AG09309 (cell line): ENCODE measurements around the gene OR5L1.

ENCODE experiments used
- DNase-seq: peaks from one replicate; pipeline ENCODE4 v3.0.0-alpha.2; 2010; ENCODE audit warnings: low read depth
- H3K4me3 ChIP-seq: 2 replicates; pipeline ENCODE4 v1.5.1; 2011; ENCODE audit warnings: mild to moderate bottlenecking, low read depth, low read length, moderate library complexity; ENCODE audit not compliant: control insufficient read depth
- TF ChIP-seq, protein P1 (sequence below): IDR thresholded peaks from 2 replicates; pipeline ENCODE4 v1.5.1; 2011; ENCODE audit warnings: mild to moderate bottlenecking, low read depth, low read length, inconsistent platforms; ENCODE audit not compliant: insufficient read depth, control insufficient read depth; ENCODE audit errors: missing control alignments

The OR5L1 gene

GRCh38 chr11:55811067-55811466 lies at the start of gene OR5L1:
Gene OR5L1, plus strand, starts transcription at chr11:55811367. Its CDS starts 100 bp downstream, at chr11:55811467.
- no peak for DNase-seq
- TF ChIP-seq, protein P1, sequence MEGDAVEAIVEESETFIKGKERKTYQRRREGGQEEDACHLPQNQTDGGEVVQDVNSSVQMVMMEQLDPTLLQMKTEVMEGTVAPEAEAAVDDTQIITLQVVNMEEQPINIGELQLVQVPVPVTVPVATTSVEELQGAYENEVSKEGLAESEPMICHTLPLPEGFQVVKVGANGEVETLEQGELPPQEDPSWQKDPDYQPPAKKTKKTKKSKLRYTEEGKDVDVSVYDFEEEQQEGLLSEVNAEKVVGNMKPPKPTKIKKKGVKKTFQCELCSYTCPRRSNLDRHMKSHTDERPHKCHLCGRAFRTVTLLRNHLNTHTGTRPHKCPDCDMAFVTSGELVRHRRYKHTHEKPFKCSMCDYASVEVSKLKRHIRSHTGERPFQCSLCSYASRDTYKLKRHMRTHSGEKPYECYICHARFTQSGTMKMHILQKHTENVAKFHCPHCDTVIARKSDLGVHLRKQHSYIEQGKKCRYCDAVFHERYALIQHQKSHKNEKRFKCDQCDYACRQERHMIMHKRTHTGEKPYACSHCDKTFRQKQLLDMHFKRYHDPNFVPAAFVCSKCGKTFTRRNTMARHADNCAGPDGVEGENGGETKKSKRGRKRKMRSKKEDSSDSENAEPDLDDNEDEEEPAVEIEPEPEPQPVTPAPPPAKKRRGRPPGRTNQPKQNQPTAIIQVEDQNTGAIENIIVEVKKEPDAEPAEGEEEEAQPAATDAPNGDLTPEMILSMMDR = no peak
- no peak within 1 kb of the TSS for H3K4me3 ChIP-seq

DNA sequence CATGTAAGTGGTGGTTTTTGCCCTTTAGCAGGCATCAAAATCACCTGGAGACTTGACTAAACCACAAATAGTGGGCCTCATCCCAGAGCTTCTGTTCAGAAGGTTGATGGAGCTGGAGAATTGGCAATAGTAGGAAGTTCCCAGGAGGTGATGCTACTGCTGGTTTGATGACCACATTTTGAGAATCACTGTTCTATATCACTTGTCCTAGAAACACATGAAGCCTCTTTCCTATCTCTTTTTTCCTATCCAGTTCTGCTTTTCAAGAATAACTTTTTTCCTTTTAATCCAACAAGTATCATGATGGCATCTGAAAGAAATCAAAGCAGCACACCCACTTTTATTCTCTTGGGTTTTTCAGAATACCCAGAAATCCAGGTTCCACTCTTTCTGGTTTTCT lies 38.0 kb upstream of the OR5L1 start, which contains the start of gene OR5D13:
Gene OR5D13, plus strand, starts transcription at position 301 of the 400 bp plus-strand sequence. Its CDS starts 0 bp downstream, at position 301.
- no peak within 1 kb of the TSS for H3K4me3 ChIP-seq
- TF ChIP-seq, protein P1 = no peak
- DNase-seq = no peak

- TF ChIP-seq, protein P1 = no peak
- no peak for DNase-seq
- H3K4me3 ChIP-seq = no peak overlapping the region
These were observed 19.6 kb upstream of the OR5L1 start for GRCh38 chr11:55791606-55792005.

DNA sequence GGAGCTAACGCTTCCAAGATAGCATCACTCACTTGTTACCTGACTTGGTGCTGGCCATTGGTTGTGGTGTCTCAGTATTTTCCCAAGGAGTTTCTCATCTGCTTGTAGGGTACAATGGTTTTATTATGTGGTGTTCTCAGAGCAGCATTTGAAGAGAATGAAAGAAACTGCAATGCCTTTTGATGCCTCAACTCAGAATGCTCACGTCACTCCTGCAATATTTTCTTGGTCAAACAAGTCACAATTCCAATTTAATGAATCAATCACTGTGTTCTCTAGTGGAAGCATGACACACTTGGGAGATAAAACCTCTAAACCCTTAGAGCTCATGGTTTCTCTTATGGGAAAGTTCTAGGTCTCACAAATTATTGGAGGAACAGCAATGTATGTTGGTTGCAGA lies 17.8 kb upstream of the OR5L1 start:
- H3K4me3 ChIP-seq = no peak overlapping the region
- TF ChIP-seq, protein P1 = no peak
- DNase-seq = no peak

GRCh38 chr11:55795256-55795655 lies 15.9 kb upstream of the OR5L1 start, which contains the start of gene OR5D14:
Gene OR5D14, plus strand, starts transcription at chr11:55795556. Its CDS starts 0 bp downstream, at chr11:55795556.
- no peak within 1 kb of the TSS for H3K4me3 ChIP-seq
- DNase-seq = no peak
- TF ChIP-seq, protein P1 = no peak

DNA sequence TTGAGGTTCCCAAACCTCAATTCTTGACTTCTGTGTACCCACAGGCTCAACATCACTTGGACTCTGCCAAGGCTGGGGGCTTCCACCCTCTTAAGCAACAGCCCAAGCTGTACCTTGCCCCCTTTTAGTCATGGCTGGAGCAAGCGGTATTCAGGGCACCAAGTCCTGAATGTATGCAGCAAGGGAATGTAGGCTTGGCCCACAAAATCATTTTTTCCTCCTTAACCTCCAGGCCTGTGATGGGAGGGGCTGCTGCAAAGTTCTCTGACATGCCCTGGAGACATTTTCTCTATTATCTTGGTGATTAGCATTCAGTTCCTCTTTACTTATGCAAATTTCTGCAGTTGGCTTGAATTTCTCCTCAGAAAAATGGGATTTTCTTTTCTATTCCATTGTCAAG lies 4.9 kb upstream of the OR5L1 start:
- no peak for DNase-seq
- TF ChIP-seq, protein P1 = no peak
- H3K4me3 ChIP-seq = no peak overlapping the region

- DNase-seq = no peak
- no peak within 1 kb of the TSS for H3K4me3 ChIP-seq
- TF ChIP-seq, protein P1 = no peak
These were observed 8.2 kb downstream of the OR5L1 start, which contains the start of gene OR5D18 for GRCh38 chr11:55819330-55819729. Gene OR5D18, plus strand, starts transcription at chr11:55819630. Its CDS starts 0 bp downstream, at chr11:55819630.
